Measurements from ENCODE around the gene ID2. TPM values are rescaled to one million over a fixed set of nuclear protein-coding genes. Genes with fewer than 3 reads are reported as not detected.
A peak's percentile ranks its signal among the peaks of the same experiment; 100 is the strongest.

Gene ID2
- polyA plus RNA-seq, 2 of the 4 experiments (the other 2 are of a cell fraction): 177 to 181 TPM

DNA sequence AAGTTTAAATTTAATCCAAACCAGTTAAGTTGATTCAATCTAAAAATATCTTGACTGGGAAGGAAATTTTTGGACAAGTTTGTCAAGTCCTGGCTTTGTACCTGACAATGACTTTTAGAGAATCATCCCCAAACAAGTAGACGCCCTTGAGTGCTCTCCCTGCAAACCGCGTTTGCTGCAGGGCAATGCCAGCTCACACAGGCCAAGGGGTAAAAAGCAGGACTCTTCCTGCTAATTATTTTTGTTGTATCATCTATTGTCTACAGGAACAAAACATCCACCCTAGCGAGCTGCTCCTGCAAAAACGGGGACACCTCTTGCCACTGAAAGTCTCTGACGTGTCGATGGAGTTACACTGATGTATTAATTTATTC lies 10.9 kb downstream of the ID2 start (continued):
- TF ChIP-seq MYC (IDR thresholded peaks at IDR 0.05; ENCODE audit: borderline replicate concordance, low read length) (no peak), CBX2 (IDR thresholded peaks at IDR 0.05; ENCODE audit: borderline replicate concordance, low read depth) (no peak)

- POLR2A ChIA-PET: interaction anchor here (1.0 to 2.3 kb wide), 4 partner anchors 8 to 15 kb away, joined by 3 to 27 read pairs (median 4); partner anchors contain the start of gene ID2
- 13% methylated on average over 30 of the region's 30 CpGs for WGBS (ENCODE audit: missing lambda C conversion rate)
- H3K4me3 ChIP-seq: peak overlapping the region; percentile 43
- peak overlapping the region; percentile 90 for H3K4me2 ChIP-seq
- TF ChIP-seq ESRRA (IDR thresholded peaks at IDR 0.05; ENCODE audit: borderline replicate concordance, low read length) (no peak), ELK1 (IDR thresholded peaks at IDR 0.05; ENCODE audit: low read depth, low read length) (no peak), KDM5A (IDR thresholded peaks at IDR 0.05) (no peak), SMC3 (IDR thresholded peaks at IDR 0.05) (peak; percentile 78), RARB (CRISPR knock-in tag; IDR thresholded peaks at IDR 0.05) (no peak), HDAC2 (IDR thresholded peaks at IDR 0.05) (no peak), CHD4 (IDR thresholded peaks at IDR 0.05; ENCODE audit: borderline replicate concordance) (no peak), USF2 (IDR thresholded peaks at IDR 0.05) (no peak), TP53 (CRISPR knock-in tag; IDR thresholded peaks at IDR 0.05) (no peak), E2F6 (IDR thresholded peaks at IDR 0.05; ENCODE audit: borderline replicate concordance, low read depth) (no peak), RAD21 (conservative IDR thresholded peaks at IDR 0.05 in 1 of 2, IDR thresholded peaks at IDR 0.05 in 1 of 2) (peak; percentile 64 to 68), ZNF302 (CRISPR knock-in tag; IDR thresholded peaks at IDR 0.05) (no peak), CTCF (IDR thresholded peaks at IDR 0.05) (peak; percentile 93)
- ATAC-seq (peak; percentile 95 to 96), FAIRE-seq (peak; percentile 32), DNase-seq (ENCODE audit: low read depth in 1 of 2, low spot score in 1 of 2) (peak; percentile 55 to 65)
- no peaks in the 10 kb centered on the region for H3K9me3 ChIP-seq
- peak overlapping the region; percentile 60 to 86 for H3K27ac ChIP-seq
- CTCF ChIA-PET: interaction anchor here (0.6 to 2.1 kb wide), 47 partner anchors 9 to 1598 kb away, joined by 3 to 22 read pairs (median 4); partner anchors contain the start of gene ID2
- H3K4me1 ChIP-seq: peaks cover 10% of the 10 kb centered on the region; the same call in 1 of the 3 replicates
These were observed 11.4 kb downstream of the ID2 start for GRCh38 chr2:8693157-8693821.

DNA sequence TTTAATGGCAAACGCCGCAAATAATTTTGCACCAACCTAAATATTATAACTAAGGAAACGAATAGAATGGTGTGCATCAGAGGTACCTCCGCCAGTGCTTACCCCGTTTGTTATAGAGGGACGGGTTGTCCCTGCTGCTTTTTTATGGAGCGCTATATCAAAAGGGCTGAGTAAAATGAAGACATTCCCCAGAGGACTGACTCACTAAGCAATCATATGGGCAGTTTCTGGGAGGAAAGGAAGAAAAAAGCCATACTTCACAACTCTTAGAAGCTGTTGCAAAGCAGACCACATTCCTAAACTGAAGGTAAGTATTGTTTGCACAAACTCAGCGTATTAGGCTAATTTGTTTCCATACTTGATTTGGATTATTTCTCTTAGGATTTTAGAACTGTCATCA lies 12.9 kb downstream of the ID2 start:
- no peak; a peak in 1 of 6 replicates for ATAC-seq
- peak overlapping the region; percentile 6; the same call in 1 of the 3 replicates for H3K4me2 ChIP-seq
- no peaks in the 10 kb centered on the region for H3K9me3 ChIP-seq
- whole genome bisulfite sequencing (ENCODE audit: missing lambda C conversion rate): 54% methylated on average over 8 of the region's 8 CpGs
- DNase-seq (ENCODE audit: low read depth in 1 of 2, low spot score in 1 of 2): peak in 1 of 2 experiments; percentile 37
- TF ChIP-seq SREBF2 (IDR thresholded peaks at IDR 0.05) (no peak), SMC3 (IDR thresholded peaks at IDR 0.05) (no peak), MAFK (IDR thresholded peaks at IDR 0.05; ENCODE audit: partially characterized antibody) (no peak), CBX2 (IDR thresholded peaks at IDR 0.05; ENCODE audit: borderline replicate concordance, low read depth) (no peak), ZFP36 (IDR thresholded peaks at IDR 0.05; ENCODE audit: borderline replicate concordance, partially characterized antibody) (no peak)
- peak; percentile 36 for FAIRE-seq
- no peak overlapping the region for H3K4me3 ChIP-seq
- ChIA-PET CTCF (interaction anchor here (0.7 to 1.9 kb wide), 3 partner anchors 50 to 157 kb away, joined by 3 to 7 read pairs (median 3); no protein-coding TSS in a partner anchor), POLR2A (interaction anchor here (0.6 to 0.7 kb wide), 2 partner anchors 12 to 647 kb away, joined by 3 to 6 read pairs; no protein-coding TSS in a partner anchor)
- peaks cover 10% of the 10 kb centered on the region; the same call in 1 of the 3 replicates for H3K4me1 ChIP-seq
- no peak overlapping the region for H3K27ac ChIP-seq

All from A549 (cell line).